22Rv1 (cell line): Measurements from ENCODE around the gene ACSF2.

Experiments
- H3K27ac ChIP-seq: fragments of 450-650 bp; 2 replicates; pipeline ENCODE4 v1.5.1; 2017
- CTCF ChIP-seq: fragments of 450-650 bp; IDR thresholded peaks from 2 replicates; pipeline ENCODE4 v1.5.1; 2017; ENCODE audit warnings: mild to moderate bottlenecking
- ZFX ChIP-seq: fragments of 450-650 bp; IDR thresholded peaks from 2 replicates; pipeline ENCODE4 v1.6.1; 2017; ENCODE audit warnings: antibody characterized with exemption, borderline replicate concordance

The ACSF2 gene

GRCh38 chr17:50495217-50495823, 69.3 kb downstream of the ACSF2 start:
- H3K27ac ChIP-seq = no peak overlapping the region
- no peak for TF ChIP-seq ZFX
- TF ChIP-seq CTCF = no peak

- no peak for TF ChIP-seq ZFX
- TF ChIP-seq CTCF = no peak
- H3K27ac ChIP-seq = no peak overlapping the region
Observed at GRCh38 chr17:50495918-50496317, 69.9 kb downstream of the ACSF2 start.

- H3K27ac ChIP-seq = no peak overlapping the region
- TF ChIP-seq CTCF (no peak), ZFX (no peak)
Observed at GRCh38 chr17:50498021-50498874, 72.2 kb downstream of the ACSF2 start.

GRCh38 chr17:50499270-50499669, 73.3 kb downstream of the ACSF2 start:
- H3K27ac ChIP-seq = no peak overlapping the region
- TF ChIP-seq ZFX = no peak
- TF ChIP-seq CTCF = no peak

GRCh38 chr17:50499721-50500120, 73.7 kb downstream of the ACSF2 start:
- TF ChIP-seq ZFX (no peak), CTCF (no peak)
- H3K27ac ChIP-seq = no peak overlapping the region

GRCh38 chr17:50501054-50501453, 75.0 kb downstream of the ACSF2 start:
- TF ChIP-seq CTCF (peak; percentile 67), ZFX (no peak)
- H3K27ac ChIP-seq = no peak overlapping the region

GRCh38 chr17:50502301-50502990, 76.4 kb downstream of the ACSF2 start:
- H3K27ac ChIP-seq = no peak overlapping the region
- TF ChIP-seq CTCF = no peak
- no peak for TF ChIP-seq ZFX
